Dedifferentiated amniotic fluid mesenchymal stem cell (primary cell): ENCODE data around the gene SNX13.

Experiments used
- DNase-seq: peaks from one replicate; pipeline ENCODE4 v3.0.0-alpha.2; 2016; ENCODE audit errors: extremely low spot score

Gene SNX13

GRCh38 chr7:17947620-17948019 is 7.3 kb upstream of the SNX13 start:
- no peak for DNase-seq

DNA sequence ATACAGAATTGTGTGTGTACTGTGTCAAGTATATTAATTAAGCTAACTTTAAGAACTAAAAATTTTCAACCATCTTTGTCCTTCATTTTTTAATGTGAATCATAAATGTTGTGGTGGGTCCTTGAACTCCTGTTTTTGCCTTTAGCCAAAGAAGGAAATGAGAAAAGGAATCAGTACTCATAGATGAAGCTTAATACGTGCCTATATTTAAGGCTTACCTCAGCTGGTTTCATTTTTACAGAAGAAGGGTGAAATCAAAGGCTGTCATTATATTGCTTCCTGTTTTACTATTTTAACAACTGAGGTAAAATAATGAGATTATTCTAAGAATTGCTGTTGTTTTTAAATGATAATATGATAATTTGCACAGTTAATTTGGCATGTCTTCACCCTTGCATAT is 6.3 kb upstream of the SNX13 start:
- DNase-seq: no peak

DNA sequence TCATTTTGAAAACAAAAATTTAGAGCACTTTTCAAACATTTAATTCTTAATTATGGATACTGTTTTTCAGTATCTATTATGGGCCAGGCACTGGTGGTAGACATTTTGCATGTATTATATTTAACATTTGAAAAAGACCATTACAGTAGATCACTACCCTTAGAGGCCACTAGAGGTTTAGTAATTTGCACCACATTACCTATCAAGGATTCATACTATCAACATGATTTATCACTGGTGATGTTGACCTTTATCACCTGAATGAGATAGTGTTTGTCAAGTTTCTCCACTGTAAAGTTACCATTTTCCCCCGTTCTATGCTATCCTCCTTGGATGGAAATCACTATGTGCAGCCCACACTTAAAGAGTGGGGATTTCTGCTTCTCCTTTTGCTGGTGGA is 4.4 kb upstream of the SNX13 start:
- no peak for DNase-seq

GRCh38 chr7:17943006-17943405 is 2.7 kb upstream of the SNX13 start:
- no peak for DNase-seq

- DNase-seq: no peak
Measured at GRCh38 chr7:17942231-17942630, 1.9 kb upstream of the SNX13 start.

- no peak for DNase-seq
Measured at GRCh38 chr7:17940951-17941431, 697 bp upstream of the SNX13 start.

DNA sequence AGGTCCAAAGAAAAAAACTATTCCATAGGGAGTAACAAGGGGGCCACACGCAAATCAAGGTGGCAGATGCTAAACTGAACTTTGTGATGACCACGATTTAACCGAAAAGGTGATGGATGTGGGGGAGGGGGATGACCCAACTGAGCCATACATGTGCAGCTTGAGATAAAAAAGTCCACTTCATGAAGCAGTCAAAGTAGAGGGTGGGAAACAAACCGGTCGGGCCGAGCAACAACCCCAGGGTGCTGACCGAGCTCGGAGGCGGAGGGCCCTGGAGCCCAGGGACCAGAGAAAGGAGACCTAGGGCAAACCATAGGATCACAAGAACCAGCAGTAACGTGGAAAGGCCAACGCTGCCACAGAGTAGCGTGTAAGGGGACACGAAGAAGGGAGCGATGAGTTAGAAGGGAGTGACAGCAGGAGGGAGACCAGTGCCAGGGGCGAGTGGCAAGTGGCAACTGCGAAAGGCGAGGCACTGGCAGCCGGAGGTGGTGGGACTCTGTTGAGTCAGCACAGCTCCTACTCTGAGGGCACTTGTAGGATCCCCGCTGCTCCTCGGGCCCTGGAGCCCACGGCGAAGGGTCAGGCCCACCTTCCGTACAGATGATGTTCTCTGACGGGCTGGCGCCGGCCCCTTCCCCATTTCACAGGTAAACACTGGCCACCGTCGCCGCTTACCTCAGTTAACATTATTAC is 540 bp downstream of the SNX13 start:
- DNase-seq: peak; percentile 43

DNA sequence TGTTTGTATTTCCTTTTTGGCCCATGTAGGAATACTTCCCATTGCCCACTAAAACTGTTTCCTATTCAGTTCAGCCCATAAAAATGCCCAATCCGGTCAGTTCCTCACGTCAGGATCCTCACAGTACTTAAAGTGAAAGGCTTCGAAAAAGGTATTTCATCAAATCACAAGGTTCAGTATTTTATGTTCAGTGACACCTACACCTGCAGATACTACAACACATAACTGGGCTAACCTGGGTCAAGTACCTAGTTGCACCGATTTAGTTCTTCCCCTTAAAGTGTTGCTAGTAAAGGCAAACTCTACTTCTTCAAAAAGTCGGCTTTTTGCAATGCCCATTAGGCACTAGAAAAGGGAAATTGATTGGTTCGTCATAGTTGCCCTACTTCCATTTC is 1.1 kb downstream of the SNX13 start:
- peak; percentile 35 for DNase-seq

- no peak for DNase-seq
Measured at GRCh38 chr7:17937506-17938120, 2.7 kb downstream of the SNX13 start.

DNA sequence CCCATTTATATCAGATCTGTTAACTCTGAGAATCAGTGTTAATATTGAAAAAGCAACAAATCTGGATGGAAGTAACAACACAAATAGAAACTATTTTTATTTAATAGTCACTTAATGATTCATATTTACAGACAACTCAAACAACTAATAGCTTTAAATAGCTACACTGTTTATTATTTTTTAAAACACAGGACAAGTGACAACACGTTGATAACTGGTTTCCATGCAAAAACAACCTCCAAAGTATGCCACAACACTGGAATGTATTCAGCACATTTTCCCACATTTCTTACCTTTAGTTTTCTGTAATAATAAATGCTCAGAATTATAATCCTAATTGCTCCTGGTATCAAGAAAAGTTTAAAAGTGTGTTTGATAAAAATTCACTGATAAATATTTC is 4.0 kb downstream of the SNX13 start:
- no peak for DNase-seq

- DNase-seq: no peak
Measured at GRCh38 chr7:17934612-17935240, 5.6 kb downstream of the SNX13 start.

DNA sequence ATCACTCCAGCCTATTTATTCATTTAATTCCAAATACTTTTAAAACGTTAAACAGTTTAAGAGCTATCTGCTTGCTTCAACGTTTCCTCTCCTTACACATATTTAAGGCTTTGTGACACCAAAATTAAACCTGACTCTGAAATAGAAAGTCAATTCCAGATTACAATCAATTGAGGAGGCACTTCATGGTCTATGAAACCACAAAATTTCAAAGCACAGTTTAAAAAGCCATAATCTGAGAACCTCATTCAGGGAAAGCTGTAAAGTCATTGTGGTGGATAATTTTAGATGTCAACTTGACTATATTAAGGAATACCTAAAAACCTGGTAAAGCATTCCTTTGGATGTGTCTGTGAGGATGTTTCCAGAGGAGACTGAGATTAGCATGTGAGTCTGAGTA is 6.2 kb downstream of the SNX13 start:
- DNase-seq: no peak

- DNase-seq: no peak
Measured at GRCh38 chr7:17932770-17933169, 7.5 kb downstream of the SNX13 start.

- no peak for DNase-seq
Measured at GRCh38 chr7:17931069-17931468, 9.2 kb downstream of the SNX13 start.

DNA sequence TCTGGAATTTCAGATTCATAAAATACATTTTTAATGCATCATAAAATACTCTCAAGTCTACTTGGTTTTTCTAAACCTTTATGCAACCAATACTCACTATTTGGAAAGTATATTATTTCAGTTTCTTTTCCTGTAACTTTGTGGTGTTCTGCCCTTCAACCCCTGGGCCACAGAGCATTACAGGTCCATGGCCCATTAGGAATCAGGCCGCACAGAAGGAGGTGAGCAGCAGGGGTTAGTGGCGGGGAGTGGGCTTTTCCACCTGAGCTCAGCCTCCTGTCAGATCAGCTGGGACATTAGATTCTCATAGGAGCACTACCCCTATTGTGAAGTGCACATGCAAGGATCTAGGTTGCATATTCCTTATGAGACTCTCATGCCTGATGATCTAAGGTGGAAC is 9.7 kb downstream of the SNX13 start:
- no peak for DNase-seq

- DNase-seq: no peak
Measured at GRCh38 chr7:17929647-17930395, 10.5 kb downstream of the SNX13 start.

GRCh38 chr7:17928055-17928454 is 12.2 kb downstream of the SNX13 start:
- no peak for DNase-seq

DNA sequence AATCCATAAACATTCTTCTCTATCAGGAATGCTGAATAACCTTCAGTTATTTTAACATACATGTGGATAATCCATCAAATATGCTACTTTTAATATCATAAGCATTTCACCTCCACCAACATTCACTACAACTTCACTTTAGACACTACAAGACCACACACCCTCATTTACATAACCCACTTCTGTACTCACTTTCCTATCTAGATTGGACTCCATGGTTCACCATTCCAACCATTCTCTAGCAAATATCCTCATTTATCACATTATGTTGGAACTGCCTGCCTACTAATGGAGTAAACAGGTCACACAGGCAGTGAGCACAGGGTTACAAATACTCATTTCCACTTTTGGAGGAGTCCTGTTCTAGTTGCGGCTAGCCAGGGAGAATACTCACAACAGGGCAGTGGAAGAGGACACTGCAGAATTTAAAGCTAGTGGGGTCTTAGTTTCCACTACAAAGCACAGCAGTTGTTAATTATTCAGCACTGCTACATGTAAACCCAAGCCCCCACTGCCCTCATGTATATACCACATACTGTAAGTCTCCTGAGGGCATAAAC is 18.4 kb downstream of the SNX13 start:
- no peak for DNase-seq

DNA sequence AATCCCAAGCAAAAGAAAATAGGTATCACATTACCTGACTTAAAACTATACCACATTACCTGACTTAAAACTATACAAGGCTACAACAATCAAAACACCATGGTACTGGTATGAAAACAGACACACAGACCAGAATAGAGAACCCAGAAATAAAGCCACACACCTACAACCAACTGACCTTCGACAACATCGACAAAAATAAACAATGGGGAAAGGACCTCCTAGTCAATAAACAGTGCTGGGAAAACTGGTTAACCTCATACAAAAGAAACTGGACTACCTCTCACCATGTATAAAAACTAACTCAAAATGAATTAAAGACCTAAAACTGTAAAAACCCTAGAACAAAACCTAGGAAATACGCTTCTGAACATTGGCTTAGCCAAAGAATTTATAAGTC is 22.5 kb downstream of the SNX13 start:
- no peak for DNase-seq

DNA sequence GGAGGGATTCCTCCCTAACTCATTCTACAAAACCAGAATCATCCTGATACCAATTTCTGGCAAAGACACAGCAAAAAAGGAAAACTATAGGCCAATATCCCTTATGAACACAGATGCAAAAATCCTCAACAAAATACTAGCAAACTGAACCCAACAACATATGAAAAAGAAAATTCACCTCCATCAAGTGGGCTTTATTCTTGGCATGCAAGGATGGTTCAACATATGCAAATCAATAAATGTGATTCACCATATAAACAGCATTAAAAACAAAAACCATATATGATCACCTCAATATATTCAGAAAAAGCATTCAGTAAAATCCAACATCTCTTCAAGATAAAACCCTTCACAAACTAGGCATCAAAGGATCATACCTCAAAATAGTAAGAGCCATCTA is 23.5 kb downstream of the SNX13 start:
- no peak for DNase-seq

GRCh38 chr7:17915796-17916195 is 24.5 kb downstream of the SNX13 start:
- no peak for DNase-seq

DNA sequence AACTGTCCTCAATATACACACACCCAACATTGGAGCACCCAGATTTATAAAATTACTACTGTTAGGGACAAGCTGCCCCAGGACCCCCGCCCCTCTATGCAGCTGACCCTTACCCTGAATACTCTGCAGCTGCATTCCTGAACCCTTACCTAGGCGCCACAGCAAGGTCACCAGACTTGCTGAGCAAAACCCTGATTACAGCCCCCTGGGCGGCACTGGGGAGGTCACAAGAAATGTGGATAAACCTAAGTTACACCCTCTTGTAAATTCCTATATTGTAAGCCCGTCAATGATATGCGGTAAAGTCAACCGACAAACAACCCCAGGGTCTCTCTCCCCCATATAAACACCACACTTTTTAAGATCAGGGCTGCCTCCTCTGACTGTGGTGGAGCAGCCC is 25.1 kb downstream of the SNX13 start:
- no peak for DNase-seq
